Neutrophil (primary cell): Measurements from ENCODE around the gene EXOC6B.
"Not testable (repeated sequence)": the region's sequence is repeated elsewhere in the genome, so short reads cannot be mapped to it uniquely, and the experiment has no call there.

Source experiments
- H3K27ac ChIP-seq: fragments of 200-600 bp; sonication (generic); 2 replicates; pipeline ENCODE4 v1.5.1; 2016; ENCODE audit warnings: mild to moderate bottlenecking, moderate library complexity
- H3K27me3 ChIP-seq: fragments of 200-600 bp; sonication (generic); 2 replicates; pipeline ENCODE4 v1.6.0; 2016; ENCODE audit warnings: mild to moderate bottlenecking
- H3K36me3 ChIP-seq: fragments of 200-600 bp; sonication (generic); 2 replicates; pipeline ENCODE4 v1.5.1; 2017
- H3K4me1 ChIP-seq, 2 experiments: fragments of 200-600 bp in 1 of 2; sonication (generic) in 1 of 2; 1 replicate in 1 of 2; 2 replicates in 1 of 2; pipeline versions ENCODE4 v1.5.1 to v1.6.1; 2013 to 2016; ENCODE audit warnings: low read depth in 1 of 2, low read length in 1 of 2, mild to moderate bottlenecking in 1 of 2, moderate library complexity in 1 of 2; ENCODE audit not compliant: control insufficient read depth in 1 of 2, insufficient read depth in 1 of 2
- H3K4me3 ChIP-seq, 2 experiments: fragments of 200-600 bp in 1 of 2; sonication (generic) in 1 of 2; 1 replicate in 1 of 2; 2 replicates in 1 of 2; pipeline ENCODE4 v1.5.1; 2013 to 2016; ENCODE audit warnings: low read depth in 1 of 2, low read length in 1 of 2, mild to moderate bottlenecking in 1 of 2, moderate library complexity in 1 of 2
- H3K9me3 ChIP-seq: fragments of 200-600 bp; sonication (generic); 2 replicates; pipeline ENCODE4 v1.5.1; 2016
- TF ChIP-seq, protein P1 (sequence below): fragments of 200-600 bp; sonication (generic); IDR thresholded peaks from 2 replicates; pipeline ENCODE4 v1.5.1; 2016; ENCODE audit warnings: antibody characterized with exemption

EXOC6B gene

DNA sequence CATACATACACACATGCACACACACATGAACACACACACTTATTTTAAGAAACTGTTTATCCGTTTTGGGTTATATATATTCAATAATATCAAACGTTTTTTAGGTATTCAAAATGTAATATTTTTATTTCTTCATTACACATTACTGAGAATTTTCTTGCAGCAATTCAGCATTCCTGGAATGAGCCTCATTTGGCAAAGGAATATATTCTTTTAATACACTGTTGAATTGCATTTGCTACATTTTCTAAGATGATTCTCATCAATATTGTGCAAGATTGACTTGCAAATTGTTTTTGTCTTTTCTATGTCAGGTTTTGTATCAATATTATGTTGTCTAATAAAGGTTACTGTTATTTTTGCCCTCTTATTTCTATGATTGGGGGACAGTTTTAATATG, 402.1 kb downstream of the EXOC6B start:
- TF ChIP-seq, protein P1, sequence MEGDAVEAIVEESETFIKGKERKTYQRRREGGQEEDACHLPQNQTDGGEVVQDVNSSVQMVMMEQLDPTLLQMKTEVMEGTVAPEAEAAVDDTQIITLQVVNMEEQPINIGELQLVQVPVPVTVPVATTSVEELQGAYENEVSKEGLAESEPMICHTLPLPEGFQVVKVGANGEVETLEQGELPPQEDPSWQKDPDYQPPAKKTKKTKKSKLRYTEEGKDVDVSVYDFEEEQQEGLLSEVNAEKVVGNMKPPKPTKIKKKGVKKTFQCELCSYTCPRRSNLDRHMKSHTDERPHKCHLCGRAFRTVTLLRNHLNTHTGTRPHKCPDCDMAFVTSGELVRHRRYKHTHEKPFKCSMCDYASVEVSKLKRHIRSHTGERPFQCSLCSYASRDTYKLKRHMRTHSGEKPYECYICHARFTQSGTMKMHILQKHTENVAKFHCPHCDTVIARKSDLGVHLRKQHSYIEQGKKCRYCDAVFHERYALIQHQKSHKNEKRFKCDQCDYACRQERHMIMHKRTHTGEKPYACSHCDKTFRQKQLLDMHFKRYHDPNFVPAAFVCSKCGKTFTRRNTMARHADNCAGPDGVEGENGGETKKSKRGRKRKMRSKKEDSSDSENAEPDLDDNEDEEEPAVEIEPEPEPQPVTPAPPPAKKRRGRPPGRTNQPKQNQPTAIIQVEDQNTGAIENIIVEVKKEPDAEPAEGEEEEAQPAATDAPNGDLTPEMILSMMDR: no peak

GRCh38 chr2:72421771-72422379, 404.0 kb downstream of the EXOC6B start:
- H3K4me1 ChIP-seq, H3K4me3 ChIP-seq, H3K27me3 ChIP-seq, H3K36me3 ChIP-seq, H3K27ac ChIP-seq, H3K9me3 ChIP-seq: not testable (repeated sequence)

More for the DNA sequence above, 402.1 kb downstream of the EXOC6B start:
- H3K4me1 ChIP-seq: no peaks in the 10 kb centered on the region
- no peaks in the 10 kb centered on the region for H3K36me3 ChIP-seq
- H3K9me3 ChIP-seq: no peaks in the 10 kb centered on the region
- no peak overlapping the region for H3K27ac ChIP-seq
- no peak overlapping the region for H3K4me3 ChIP-seq
- H3K27me3 ChIP-seq: no peaks in the 10 kb centered on the region

- TF ChIP-seq, protein P1: no peak
- H3K4me1 ChIP-seq: no peaks in the 10 kb centered on the region
These were observed 409.9 kb downstream of the EXOC6B start for GRCh38 chr2:72415781-72416475.

DNA sequence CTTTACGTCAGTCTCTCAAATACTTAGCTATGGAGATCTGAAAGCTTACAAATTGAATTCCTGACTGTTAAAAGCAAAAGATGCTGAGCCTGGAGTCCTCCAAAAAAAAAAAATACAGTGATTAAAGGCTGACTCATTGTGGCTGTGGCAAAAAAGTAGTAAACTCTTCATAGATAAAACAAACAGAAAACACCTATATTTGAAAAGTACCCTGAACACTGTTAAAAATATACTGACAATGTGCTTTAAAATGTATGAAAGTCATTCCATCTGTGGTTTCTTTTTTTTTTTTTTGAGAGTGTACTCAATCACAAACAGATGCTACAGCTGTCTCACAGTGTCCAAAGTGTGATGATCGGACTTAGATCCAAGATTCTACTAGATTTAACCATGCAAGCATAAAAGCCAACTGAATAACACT, 410.6 kb downstream of the EXOC6B start:
- H3K4me1 ChIP-seq: no peaks in the 10 kb centered on the region
- H3K9me3 ChIP-seq: no peaks in the 10 kb centered on the region
- no peaks in the 10 kb centered on the region for H3K27me3 ChIP-seq
- no peak overlapping the region for H3K4me3 ChIP-seq
- no peaks in the 10 kb centered on the region for H3K36me3 ChIP-seq
- TF ChIP-seq, protein P1: no peak
- no peak overlapping the region for H3K27ac ChIP-seq

More at GRCh38 chr2:72415781-72416475, 409.9 kb downstream of the EXOC6B start:
- no peak overlapping the region for H3K4me3 ChIP-seq
- H3K27ac ChIP-seq: no peak overlapping the region
- H3K9me3 ChIP-seq: no peaks in the 10 kb centered on the region
- no peaks in the 10 kb centered on the region for H3K36me3 ChIP-seq
- no peaks in the 10 kb centered on the region for H3K27me3 ChIP-seq

- Histone ChIP-seq H3K9me3 (no peaks in the 10 kb centered on the region), H3K27me3 (no peaks in the 10 kb centered on the region), H3K36me3 (no peaks in the 10 kb centered on the region), H3K4me3 (no peak overlapping the region), H3K4me1 (no peaks in the 10 kb centered on the region), H3K27ac (no peak overlapping the region)
- TF ChIP-seq, protein P1: no peak
These were observed 411.6 kb downstream of the EXOC6B start for GRCh38 chr2:72414137-72414760.

DNA sequence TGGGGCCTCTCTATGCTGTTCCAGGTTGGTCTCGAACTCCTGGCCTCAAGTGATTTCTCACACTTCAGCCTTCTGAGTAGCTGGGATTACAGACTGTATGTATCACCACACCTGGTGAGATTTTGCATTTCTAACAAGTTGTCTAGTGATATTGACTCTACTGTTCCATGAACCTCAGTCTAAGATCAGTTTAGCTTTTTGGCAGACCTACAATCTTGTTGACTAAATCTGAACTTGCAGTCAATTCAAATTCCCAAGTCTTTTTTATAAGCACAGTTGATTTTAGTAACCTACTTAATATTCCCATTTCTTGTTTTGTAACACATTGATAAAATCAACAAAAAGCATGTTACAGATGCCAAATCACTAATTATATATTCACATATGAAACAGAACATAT, 412.1 kb downstream of the EXOC6B start:
- no peaks in the 10 kb centered on the region for H3K36me3 ChIP-seq
- H3K27me3 ChIP-seq: no peaks in the 10 kb centered on the region
- no peaks in the 10 kb centered on the region for H3K4me1 ChIP-seq
- no peaks in the 10 kb centered on the region for H3K9me3 ChIP-seq
- no peak overlapping the region for H3K27ac ChIP-seq
- H3K4me3 ChIP-seq: no peak overlapping the region
- TF ChIP-seq, protein P1: no peak
